CD8-positive, alpha-beta memory T cell (primary cell): ENCODE measurements around the gene ATAD3B. TPM values are rescaled to one million over a fixed set of nuclear protein-coding genes. Genes with fewer than 3 reads are reported as not detected.
A peak's percentile ranks its signal among the peaks of the same experiment; 100 is the strongest.
"Not testable (repeated sequence)": the region's sequence is repeated elsewhere in the genome, so short reads cannot be mapped to it uniquely, and the experiment has no call there.

Source experiments
- CTCF ChIA-PET: fragments of 350-600 bp; sonication (Branson Sonifier 250); formaldehyde crosslinking; loops from one replicate; lab custom pipeline; 2021; ENCODE audit warnings: antibody characterized with exemption; lab: Charles Lee
- POLR2A ChIA-PET: fragments of 350-600 bp; sonication (Branson Sonifier 250); formaldehyde crosslinking; loops from one replicate; lab custom pipeline; 2021; ENCODE audit warnings: antibody characterized with exemption; lab: Charles Lee
- DNase-seq, 5 donors: peaks; one replicate each; pipeline versions ENCODE4 v3.0.0 to v3.0.0-alpha.2; 2020 to 2022; ENCODE audit warnings: mixed read lengths in 1 of 5
- H3K27ac ChIP-seq: one replicate; pipeline ENCODE4 v1.7.0; 2013; ENCODE audit warnings: low read depth, mild to moderate bottlenecking, low read length, moderate library complexity
- H3K27me3 ChIP-seq: 2 replicates; pipeline ENCODE4 v1.7.0; 2013; ENCODE audit warnings: low read length, mild to moderate bottlenecking; ENCODE audit not compliant: insufficient read depth, poor library complexity, severe bottlenecking
- H3K36me3 ChIP-seq: 2 replicates; pipeline ENCODE4 v1.7.0; 2013; ENCODE audit warnings: mild to moderate bottlenecking, low read length, moderate library complexity; ENCODE audit not compliant: insufficient read depth
- H3K4me1 ChIP-seq: 2 replicates; pipeline ENCODE4 v1.7.0; 2013; ENCODE audit warnings: mild to moderate bottlenecking, low read length, moderate library complexity; ENCODE audit not compliant: insufficient read depth
- H3K4me3 ChIP-seq: 2 replicates; pipeline ENCODE4 v1.7.0; 2013; ENCODE audit warnings: mild to moderate bottlenecking, low read length
- H3K9me3 ChIP-seq: 2 replicates; pipeline ENCODE4 v1.7.0; 2013; ENCODE audit warnings: mild to moderate bottlenecking, low read length
- H3K27ac Mint-ChIP-seq, 8 donors: one replicate each; pipeline ENCODE4 v1.8.0; 2020 to 2021; ENCODE audit warnings: mixed read lengths in 8 of 8, mild to moderate bottlenecking in 6 of 8, inconsistent platforms in 3 of 8, moderate library complexity in 3 of 8
- H3K27me3 Mint-ChIP-seq, 2 donors: one replicate each; pipeline ENCODE4 v1.8.0; 2020 to 2021; ENCODE audit warnings: mixed read lengths in 2 of 2, mild to moderate bottlenecking in 1 of 2, moderate library complexity in 1 of 2
- H3K36me3 Mint-ChIP-seq, 3 donors: one replicate each; pipeline ENCODE4 v1.8.0; 2020 to 2021; ENCODE audit warnings: mixed read lengths in 3 of 3, inconsistent platforms in 1 of 3, mild to moderate bottlenecking in 1 of 3
- H3K4me1 Mint-ChIP-seq, 3 donors: one replicate each; pipeline ENCODE4 v1.8.0; 2020 to 2021; ENCODE audit warnings: mixed read lengths in 3 of 3, inconsistent platforms in 1 of 3, mild to moderate bottlenecking in 1 of 3
- H3K4me3 Mint-ChIP-seq, 7 donors: one replicate each; pipeline ENCODE4 v1.8.0; 2020 to 2021; ENCODE audit warnings: mixed read lengths in 7 of 7, mild to moderate bottlenecking in 6 of 7, moderate library complexity in 4 of 7, inconsistent platforms in 2 of 7
- H3K9me3 Mint-ChIP-seq, 5 donors: one replicate each; pipeline ENCODE4 v1.8.0; 2020 to 2022; ENCODE audit warnings: mixed read lengths in 5 of 5, mild to moderate bottlenecking in 3 of 5, moderate library complexity in 2 of 5, inconsistent platforms in 1 of 5
- polyA plus RNA-seq: library from polyadenylated mRNA; unstranded; fragments of 300-500 nt; fragmentation: Illumina TruSeq; gene quantifications from one replicate; pipeline ENCODE4 v1.2.3, GENCODE V29; 2021
- total RNA-seq, 2 experiments: library from RNA; stranded (reverse); gene quantifications; one replicate each; pipeline ENCODE4 v1.2.3, GENCODE V29; 2021

Gene ATAD3B
- total and polyA plus RNA-seq, 3 experiments from 2014 or later = 7.9 to 86.6 (median 81.6) TPM

DNA sequence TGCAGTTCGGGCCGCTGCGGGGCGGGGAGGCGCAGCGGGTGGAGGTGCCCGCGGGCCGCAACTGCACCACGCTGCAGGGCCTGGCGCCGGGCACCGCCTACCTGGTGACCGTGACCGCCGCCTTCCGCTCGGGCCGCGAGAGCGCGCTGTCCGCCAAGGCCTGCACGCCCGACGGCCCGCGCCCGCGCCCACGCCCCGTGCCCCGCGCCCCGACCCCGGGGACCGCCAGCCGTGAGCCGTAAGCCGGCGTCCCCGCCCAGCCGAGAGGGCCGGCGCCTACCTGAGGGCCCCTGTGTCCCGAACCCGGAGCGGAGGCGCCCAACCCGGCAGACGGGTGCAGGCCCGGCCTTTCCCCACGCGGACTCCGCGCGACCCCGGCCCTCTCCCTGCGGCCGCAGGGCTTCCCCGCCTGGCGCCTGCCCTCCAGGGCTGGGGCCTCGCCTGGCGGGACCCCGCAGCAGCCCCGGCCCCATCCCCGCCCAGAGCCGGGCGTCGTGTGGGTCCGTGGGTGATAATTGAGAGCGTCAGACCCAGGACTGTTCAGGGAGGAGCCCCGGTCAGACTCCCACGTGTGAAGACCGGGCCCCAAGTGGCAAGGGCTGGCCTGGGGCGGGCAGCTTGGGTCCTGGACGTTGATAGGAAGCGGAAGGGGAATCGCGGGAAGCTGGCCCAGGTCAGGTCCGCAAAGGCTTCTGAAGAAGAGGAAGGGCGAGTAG lies 31.9 kb upstream of the ATAD3B start:
- no peaks in the 10 kb centered on the region for H3K36me3 ChIP-seq
- no peak overlapping the region for H3K27ac Mint-ChIP-seq
- H3K36me3 Mint-ChIP-seq = no peaks in the 10 kb centered on the region
- no peaks in the 10 kb centered on the region for H3K9me3 ChIP-seq
- no peak overlapping the region for H3K4me3 ChIP-seq
- CTCF ChIA-PET = interaction anchor here (1.6 kb wide), 1 partner anchor 68 kb away, joined by 6 read pairs; no protein-coding TSS in a partner anchor
- H3K9me3 Mint-ChIP-seq = no peaks in the 10 kb centered on the region
- POLR2A ChIA-PET = no interaction called here
- peaks cover 14% of the 10 kb centered on the region for H3K4me1 ChIP-seq
- peaks cover 31% of the 10 kb centered on the region for H3K27me3 ChIP-seq
- peaks cover 0 to 11% (median 0%) of the 10 kb centered on the region in 3 donors for H3K4me1 Mint-ChIP-seq
- no peak overlapping the region for H3K27ac ChIP-seq
- no peak for DNase-seq
- no peak overlapping the region for H3K4me3 Mint-ChIP-seq
- peaks cover 7 to 19% of the 10 kb centered on the region in 2 donors for H3K27me3 Mint-ChIP-seq

DNA sequence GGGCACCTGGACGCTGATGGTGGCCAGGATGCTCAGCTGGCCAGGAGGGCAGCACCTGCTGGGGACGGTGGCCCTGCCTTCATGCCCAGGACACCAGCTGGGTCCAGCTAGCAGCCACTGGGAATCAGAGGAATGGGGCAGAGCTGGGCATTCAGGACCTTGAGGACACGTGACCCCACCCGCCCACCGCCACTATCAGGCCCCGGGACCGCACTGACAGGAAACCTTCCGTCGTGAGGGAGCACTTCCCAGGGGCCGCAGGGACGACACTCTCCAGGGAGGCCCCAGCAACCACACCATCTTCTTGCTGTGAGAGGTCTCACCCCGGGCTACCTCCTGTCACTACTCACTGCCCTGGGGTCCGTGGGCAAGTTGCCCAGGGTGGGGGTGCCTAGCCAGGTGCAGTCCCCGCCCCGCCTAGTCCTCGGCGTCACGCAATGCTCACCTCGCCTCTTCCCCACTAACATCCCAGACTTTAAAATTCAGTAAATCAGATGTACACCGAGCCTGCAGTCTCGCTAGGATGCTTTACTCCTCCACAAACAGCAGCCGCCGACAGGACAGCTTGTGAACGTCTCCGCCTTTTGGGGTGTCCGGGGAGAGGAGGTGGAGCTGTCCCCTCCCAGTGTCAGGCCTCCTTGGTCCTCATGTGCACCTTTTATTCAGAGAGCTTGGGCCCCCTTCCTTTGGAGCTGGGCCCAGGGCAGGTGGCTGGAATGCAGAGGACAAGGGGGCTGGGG lies 31.1 kb upstream of the ATAD3B start:
- Mint-ChIP-seq H3K27me3 (peaks cover 7 to 14% of the 10 kb centered on the region in 2 donors), H3K4me1 (peaks cover 0 to 7% (median 0%) of the 10 kb centered on the region in 3 donors), H3K9me3 (no peaks in the 10 kb centered on the region), H3K4me3 (peak overlapping the region in 1 of 7 donors; percentile 63), H3K36me3 (no peaks in the 10 kb centered on the region), H3K27ac (no peak overlapping the region)
- no peaks in the 10 kb centered on the region for H3K36me3 ChIP-seq
- ChIA-PET CTCF (interaction anchor here (0.7 to 2.0 kb wide), 9 partner anchors 10 to 209 kb away, joined by 3 to 8 read pairs (median 5); no protein-coding TSS in a partner anchor), POLR2A (no interaction called here)
- H3K4me3 ChIP-seq = no peak overlapping the region
- no peaks in the 10 kb centered on the region for H3K9me3 ChIP-seq
- no peak overlapping the region for H3K27ac ChIP-seq
- no peak for DNase-seq
- H3K4me1 ChIP-seq = peaks cover 14% of the 10 kb centered on the region
- peaks cover 24% of the 10 kb centered on the region for H3K27me3 ChIP-seq

DNA sequence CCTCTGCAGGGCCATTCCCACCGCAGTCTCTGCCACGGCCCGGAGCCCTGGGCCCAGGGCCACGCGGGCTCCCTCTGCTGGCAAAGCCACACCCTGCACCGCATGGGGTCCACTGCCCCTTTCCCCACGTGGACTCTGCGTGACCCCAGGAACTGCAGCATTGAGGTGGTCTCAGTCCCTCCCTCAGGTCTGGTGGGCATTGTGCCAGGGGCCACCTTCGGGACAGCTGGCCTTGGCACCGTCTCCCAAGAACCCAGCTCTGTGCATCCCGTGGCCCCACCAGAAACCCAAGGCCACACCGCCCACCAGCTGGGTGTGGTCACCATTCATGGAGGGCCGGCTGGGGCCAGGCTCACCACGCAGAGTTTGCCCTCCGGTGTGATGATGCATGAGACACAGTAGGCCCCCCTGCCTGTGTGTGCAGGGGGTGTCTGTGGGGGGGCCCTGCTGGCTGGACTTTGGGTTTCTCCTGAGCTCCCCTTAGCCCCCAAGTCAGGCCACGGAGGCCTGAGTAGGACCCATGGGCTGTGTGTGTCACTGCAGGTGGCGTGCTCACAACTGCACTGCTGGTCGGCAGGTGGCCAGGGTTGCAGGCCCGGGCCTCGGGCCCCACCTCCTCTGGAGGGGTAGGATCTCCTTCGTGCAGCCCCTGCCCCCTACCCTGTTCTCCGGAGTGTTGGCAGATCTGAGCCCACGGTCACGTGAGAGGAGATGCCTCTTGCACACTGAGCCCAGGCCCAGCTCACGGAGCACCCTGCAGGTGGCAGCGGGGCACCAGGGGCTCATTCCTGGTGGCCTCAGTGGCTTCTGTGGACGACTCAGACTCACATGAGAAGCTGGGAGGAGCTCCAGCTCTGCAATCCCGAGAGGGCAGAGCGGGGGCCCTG lies 30.3 kb upstream of the ATAD3B start:
- no peak overlapping the region for H3K4me3 Mint-ChIP-seq
- peaks cover 7 to 13% of the 10 kb centered on the region in 2 donors for H3K27me3 Mint-ChIP-seq
- no peaks in the 10 kb centered on the region for H3K9me3 ChIP-seq
- H3K27ac Mint-ChIP-seq = no peak overlapping the region
- H3K27ac ChIP-seq = no peak overlapping the region
- ChIA-PET POLR2A (no interaction called here), CTCF (interaction anchor here (0.6 to 2.0 kb wide), 13 partner anchors 10 to 210 kb away, joined by 3 to 8 read pairs (median 3); no protein-coding TSS in a partner anchor)
- H3K9me3 Mint-ChIP-seq = no peaks in the 10 kb centered on the region
- no peak overlapping the region for H3K4me3 ChIP-seq
- H3K36me3 Mint-ChIP-seq = no peaks in the 10 kb centered on the region
- H3K36me3 ChIP-seq = no peaks in the 10 kb centered on the region
- peaks cover 10% of the 10 kb centered on the region for H3K4me1 ChIP-seq
- DNase-seq = peak; percentile 22 to 64 (median 43)
- peaks cover 0 to 5% (median 0%) of the 10 kb centered on the region in 3 donors for H3K4me1 Mint-ChIP-seq
- peaks cover 20% of the 10 kb centered on the region for H3K27me3 ChIP-seq

DNA sequence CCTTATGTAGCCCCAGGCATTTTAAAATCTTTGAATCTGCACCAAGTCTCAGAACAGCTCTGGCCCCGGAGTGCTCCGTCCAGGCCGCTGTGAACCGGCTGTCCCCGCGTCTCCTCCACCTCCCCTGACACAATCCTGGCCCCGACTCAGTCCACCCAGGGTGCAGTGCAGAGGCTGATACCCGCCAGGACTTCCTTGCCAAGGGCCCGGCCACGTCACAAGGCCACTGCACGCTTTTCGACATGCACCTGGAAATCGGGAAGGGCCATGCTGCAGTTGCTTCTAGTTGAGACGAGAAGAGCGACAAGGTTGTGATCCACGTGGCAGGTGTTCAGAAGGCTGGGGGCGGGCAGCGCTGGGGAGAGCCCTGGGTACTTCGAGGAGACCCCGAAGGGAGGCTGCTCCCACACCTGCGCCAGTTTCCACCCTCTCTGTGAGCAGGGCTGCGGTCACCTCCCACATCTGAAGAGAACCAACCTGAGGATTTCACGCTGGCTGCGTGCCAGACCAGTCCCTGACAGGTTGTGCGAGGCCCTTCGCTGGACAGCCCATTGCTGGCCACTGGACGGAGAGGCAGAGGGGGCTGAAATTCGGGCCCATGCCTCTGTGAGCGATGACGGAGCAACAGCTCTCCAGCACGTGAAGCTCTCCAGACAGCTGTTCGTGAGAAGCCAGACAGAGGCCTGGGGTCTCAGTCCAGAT lies 29.3 kb upstream of the ATAD3B start:
- H3K4me1 Mint-ChIP-seq = peaks cover 0 to 3% (median 0%) of the 10 kb centered on the region in 3 donors
- H3K4me3 ChIP-seq = no peak overlapping the region
- no peak for DNase-seq
- ChIA-PET CTCF (interaction anchor here (1.1 to 2.0 kb wide), 3 partner anchors 15 to 51 kb away, joined by 3 to 8 read pairs (median 3); no protein-coding TSS in a partner anchor), POLR2A (no interaction called here)
- H3K9me3 Mint-ChIP-seq = no peaks in the 10 kb centered on the region
- peak overlapping the region in 1 of 8 donors; percentile 36 for H3K27ac Mint-ChIP-seq
- H3K36me3 ChIP-seq = no peaks in the 10 kb centered on the region
- peaks cover 12% of the 10 kb centered on the region for H3K27me3 ChIP-seq
- H3K27ac ChIP-seq = no peak overlapping the region
- H3K4me3 Mint-ChIP-seq = no peak overlapping the region
- H3K4me1 ChIP-seq = peaks cover 7% of the 10 kb centered on the region
- peaks cover 7 to 10% of the 10 kb centered on the region in 2 donors for H3K27me3 Mint-ChIP-seq
- H3K9me3 ChIP-seq = no peaks in the 10 kb centered on the region
- no peaks in the 10 kb centered on the region for H3K36me3 Mint-ChIP-seq

DNA sequence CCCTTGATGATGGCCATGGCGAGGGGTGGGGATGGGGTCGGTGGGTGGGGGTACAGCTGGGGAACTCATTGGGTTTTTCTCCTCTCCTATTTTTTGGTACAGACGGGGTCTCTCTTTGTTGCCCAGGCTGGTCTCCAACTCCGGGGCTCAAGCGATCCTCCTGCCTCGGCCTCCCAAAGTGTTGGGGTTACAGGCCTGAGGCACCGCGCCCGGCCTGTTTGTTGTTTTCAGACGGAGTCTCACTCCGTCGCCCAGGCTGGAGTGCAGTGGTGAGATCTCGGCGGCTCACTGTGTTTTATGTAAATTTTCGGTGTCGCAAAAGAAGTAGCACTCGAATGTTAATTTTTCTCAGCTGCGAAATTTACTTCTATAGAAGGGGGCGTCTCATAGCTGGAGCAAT lies 24.9 kb upstream of the ATAD3B start:
- H3K27me3 ChIP-seq, H3K4me3 Mint-ChIP-seq, H3K4me3 ChIP-seq, H3K27ac Mint-ChIP-seq, H3K27me3 Mint-ChIP-seq, H3K36me3 Mint-ChIP-seq, CTCF ChIA-PET, H3K4me1 ChIP-seq, H3K9me3 ChIP-seq, H3K4me1 Mint-ChIP-seq, H3K9me3 Mint-ChIP-seq, DNase-seq, H3K36me3 ChIP-seq, H3K27ac ChIP-seq, POLR2A ChIA-PET: not testable (repeated sequence)

DNA sequence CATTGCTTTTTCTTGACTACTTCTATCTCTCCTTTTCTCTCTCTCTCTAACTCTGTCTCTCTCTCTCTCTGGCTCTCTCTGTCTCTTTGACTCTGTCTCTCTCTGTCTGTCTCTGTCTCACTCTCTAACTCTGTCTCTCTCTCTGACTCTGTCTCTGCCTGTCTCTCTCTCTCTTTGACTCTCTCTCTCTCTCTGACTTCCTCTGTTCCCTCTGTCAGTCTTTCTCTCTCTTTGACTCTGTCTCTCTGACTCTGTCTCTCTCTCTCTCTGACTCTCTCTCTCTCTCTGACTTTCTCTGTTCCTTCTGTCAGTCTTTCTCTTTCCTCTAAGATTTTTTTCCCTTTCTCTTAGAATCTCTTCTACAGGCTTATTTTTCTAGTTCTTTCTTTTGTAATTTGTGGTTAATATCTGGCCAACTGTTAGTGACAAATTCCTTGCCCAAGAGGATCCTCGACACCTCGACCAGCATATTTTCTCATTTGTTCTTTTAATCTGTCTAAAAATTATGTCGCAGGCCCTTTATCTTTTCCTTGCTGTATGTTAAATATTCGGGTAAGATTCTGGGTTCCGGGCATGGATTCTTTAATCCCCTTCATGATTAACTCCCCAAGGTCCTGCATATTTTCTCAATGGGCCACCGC lies 22.3 kb upstream of the ATAD3B start, which contains the start of gene ATAD3C:
TSS of gene ATAD3C (plus strand) at position 591 of the 641 bp plus-strand sequence. CDS start 995 bp downstream, outside the sequence.
- H3K9me3 Mint-ChIP-seq = no peaks in the 10 kb centered on the region
- H3K4me3 Mint-ChIP-seq = no peak within 1 kb of the TSS
- H3K27ac Mint-ChIP-seq = no peak within 1 kb of the TSS
- no peaks in the 10 kb centered on the region for H3K36me3 ChIP-seq
- H3K27me3 ChIP-seq = no peaks in the 10 kb centered on the region
- peaks cover 0 to 1% of the 10 kb centered on the region in 2 donors for H3K27me3 Mint-ChIP-seq
- H3K27ac ChIP-seq = no peak within 1 kb of the TSS
- H3K36me3 Mint-ChIP-seq = no peaks in the 10 kb centered on the region
- ChIA-PET CTCF (no interaction called here), POLR2A (no interaction called here)
- no peak for DNase-seq
- H3K4me3 ChIP-seq = no peak within 1 kb of the TSS
- no peaks in the 10 kb centered on the region for H3K9me3 ChIP-seq
- no peaks in the 10 kb centered on the region for H3K4me1 Mint-ChIP-seq
- no peaks in the 10 kb centered on the region for H3K4me1 ChIP-seq

DNA sequence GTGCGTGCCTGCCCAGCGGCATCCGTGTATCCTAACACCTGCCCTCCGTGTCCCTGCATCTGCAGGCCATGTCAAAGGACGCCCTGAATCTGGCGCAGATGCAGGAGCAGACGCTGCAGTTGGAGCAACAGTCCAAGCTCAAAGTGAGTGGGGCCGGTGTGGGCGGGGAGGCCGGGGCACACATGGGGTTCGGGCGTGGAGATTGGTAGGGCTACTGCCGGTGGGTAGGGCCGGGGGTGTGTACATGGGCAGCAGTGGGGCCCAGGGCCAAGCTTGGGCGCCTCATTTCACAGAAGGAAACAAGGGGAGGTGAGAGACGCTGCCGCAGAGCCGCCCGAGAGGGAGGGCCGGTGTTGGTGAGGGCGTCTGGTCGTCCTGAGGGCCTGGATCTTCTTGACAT lies 20.9 kb upstream of the ATAD3B start:
- H3K4me1 ChIP-seq, H3K27me3 ChIP-seq, POLR2A ChIA-PET, H3K36me3 ChIP-seq, H3K4me1 Mint-ChIP-seq, H3K27me3 Mint-ChIP-seq, H3K9me3 ChIP-seq, H3K4me3 ChIP-seq, H3K36me3 Mint-ChIP-seq, H3K4me3 Mint-ChIP-seq, H3K27ac Mint-ChIP-seq, H3K27ac ChIP-seq, H3K9me3 Mint-ChIP-seq: not testable (repeated sequence)
- peak in 1 of 5 donors; percentile 44 for DNase-seq
- CTCF ChIA-PET = interaction anchor here (1.5 kb wide), 1 partner anchor 10 kb away, joined by 3 read pairs; no protein-coding TSS in a partner anchor
